CD4-positive, alpha-beta T cell (primary cell): ENCODE results near the gene LRRC34. TPM values are rescaled to one million over a fixed set of nuclear protein-coding genes. Genes with fewer than 3 reads are reported as not detected.

Source experiments
- ATAC-seq: fragments of 200-7000 bp; cut with Tn5 transposase; one replicate; pipeline ENCODE4 v1.10.0; 2022; ENCODE audit warnings: mild to moderate bottlenecking; ENCODE audit not compliant: poor library complexity
- CTCF ChIA-PET: fragments of 350-600 bp; sonication (Branson Sonifier 250); formaldehyde crosslinking; loops from one replicate; lab custom pipeline; 2021; ENCODE audit warnings: antibody characterized with exemption, inconsistent platforms; lab: Charles Lee
- POLR2A ChIA-PET: fragments of 350-600 bp; sonication (Branson Sonifier 250); formaldehyde crosslinking; loops from one replicate; lab custom pipeline; 2021; ENCODE audit warnings: antibody characterized with exemption, inconsistent platforms; lab: Charles Lee
- DNase-seq, 14 experiments: peaks; one replicate each; pipeline ENCODE4 v3.0.0-alpha.2; 2013 to 2020; ENCODE audit warnings: mixed read lengths in 2 of 14
- H3K27ac ChIP-seq, 2 donors: one replicate each; pipeline versions ENCODE4 v1.5.1 to v1.7.0; 2013; ENCODE audit warnings: low read length in 2 of 2, low read depth in 1 of 2, mild to moderate bottlenecking in 1 of 2
- H3K27me3 ChIP-seq, 2 experiments: 1 replicate in 1 of 2; 2 replicates in 1 of 2; pipeline versions ENCODE4 v1.6.1 to v1.7.0; 2013; ENCODE audit warnings: low read length in 2 of 2, control low read depth in 1 of 2, mild to moderate bottlenecking in 1 of 2, moderate library complexity in 1 of 2; ENCODE audit not compliant: insufficient read depth in 2 of 2, control insufficient read depth in 1 of 2
- H3K36me3 ChIP-seq: one replicate; pipeline ENCODE4 v1.6.1; 2013; ENCODE audit warnings: low read length, control low read depth; ENCODE audit not compliant: insufficient read depth
- H3K4me1 ChIP-seq: one replicate; pipeline ENCODE4 v1.6.1; 2013; ENCODE audit warnings: low read length, control low read depth; ENCODE audit not compliant: insufficient read depth
- H3K4me3 ChIP-seq: one replicate; pipeline ENCODE4 v1.5.1; 2013; ENCODE audit warnings: mild to moderate bottlenecking, low read length, moderate library complexity
- H3K9me3 ChIP-seq, 2 experiments: 1 replicate in 1 of 2; 2 replicates in 1 of 2; pipeline versions ENCODE4 v1.6.1 to v1.7.0; 2013; ENCODE audit warnings: low read length in 2 of 2, mild to moderate bottlenecking in 2 of 2, control low read depth in 1 of 2, moderate library complexity in 1 of 2; ENCODE audit not compliant: control insufficient read depth in 1 of 2, insufficient read depth in 1 of 2
- H3K27ac Mint-ChIP-seq: one replicate; pipeline ENCODE4 v1.8.0; 2020; ENCODE audit warnings: mixed read lengths
- H3K27me3 Mint-ChIP-seq: one replicate; pipeline ENCODE4 v1.8.0; 2021; ENCODE audit warnings: mixed read lengths
- H3K36me3 Mint-ChIP-seq: one replicate; pipeline ENCODE4 v1.8.0; 2021; ENCODE audit warnings: low read depth, mixed read lengths
- H3K4me1 Mint-ChIP-seq: one replicate; pipeline ENCODE4 v1.8.0; 2021; ENCODE audit warnings: low read depth, mixed read lengths
- H3K4me3 Mint-ChIP-seq: one replicate; pipeline ENCODE4 v1.8.0; 2020; ENCODE audit warnings: mild to moderate bottlenecking, mixed read lengths
- H3K9me3 Mint-ChIP-seq: one replicate; pipeline ENCODE4 v1.8.0; 2020; ENCODE audit warnings: mixed read lengths
- intact Hi-C, 2 experiments: fragments of 100-400 bp; cut with DNase I in 1 of 2; cut with micrococcal nuclease in 1 of 2; formaldehyde crosslinking; loops; one replicate each; pipeline versions ENCODE4 v1.15.1 to v1.9.0; 2023 to 2025; cut with DNase I, micrococcal nuclease
- total RNA-seq, 174 experiments: library from RNA in 2 of 174; stranded (reverse) in 2 of 174; gene quantifications; one replicate each; pipeline ENCODE4 v1.2.3 and lab custom pipeline; 2021 to 2026
- TF ChIP-seq, protein P1 (sequence below): fragments of 200-600 bp; IDR thresholded peaks from one replicate; pipeline ENCODE4 v1.8.0; 2022; ENCODE audit warnings: antibody characterized with exemption, mild to moderate bottlenecking

LRRC34 gene
- total RNA-seq, 2 experiments from 2014 or later: 0.22 to 0.52 TPM

GRCh38 chr3:169822091-169822490, 9.4 kb upstream of the LRRC34 start:
- Mint-ChIP-seq H3K4me1 (no peaks in the 10 kb centered on the region), H3K36me3 (no peaks in the 10 kb centered on the region), H3K27ac (no peak overlapping the region), H3K27me3 (peaks cover 38% of the 10 kb centered on the region), H3K9me3 (no peaks in the 10 kb centered on the region), H3K4me3 (no peak overlapping the region)
- Histone ChIP-seq H3K4me3 (no peak overlapping the region), H3K9me3 (no peaks in the 10 kb centered on the region), H3K36me3 (no peaks in the 10 kb centered on the region), H3K4me1 (no peaks in the 10 kb centered on the region), H3K27me3 (peaks cover 4% of the 10 kb centered on the region in 2 experiments), H3K27ac (no peak overlapping the region)
- intact Hi-C loops: no loop called here
- ATAC-seq: no peak
- TF ChIP-seq, protein P1, sequence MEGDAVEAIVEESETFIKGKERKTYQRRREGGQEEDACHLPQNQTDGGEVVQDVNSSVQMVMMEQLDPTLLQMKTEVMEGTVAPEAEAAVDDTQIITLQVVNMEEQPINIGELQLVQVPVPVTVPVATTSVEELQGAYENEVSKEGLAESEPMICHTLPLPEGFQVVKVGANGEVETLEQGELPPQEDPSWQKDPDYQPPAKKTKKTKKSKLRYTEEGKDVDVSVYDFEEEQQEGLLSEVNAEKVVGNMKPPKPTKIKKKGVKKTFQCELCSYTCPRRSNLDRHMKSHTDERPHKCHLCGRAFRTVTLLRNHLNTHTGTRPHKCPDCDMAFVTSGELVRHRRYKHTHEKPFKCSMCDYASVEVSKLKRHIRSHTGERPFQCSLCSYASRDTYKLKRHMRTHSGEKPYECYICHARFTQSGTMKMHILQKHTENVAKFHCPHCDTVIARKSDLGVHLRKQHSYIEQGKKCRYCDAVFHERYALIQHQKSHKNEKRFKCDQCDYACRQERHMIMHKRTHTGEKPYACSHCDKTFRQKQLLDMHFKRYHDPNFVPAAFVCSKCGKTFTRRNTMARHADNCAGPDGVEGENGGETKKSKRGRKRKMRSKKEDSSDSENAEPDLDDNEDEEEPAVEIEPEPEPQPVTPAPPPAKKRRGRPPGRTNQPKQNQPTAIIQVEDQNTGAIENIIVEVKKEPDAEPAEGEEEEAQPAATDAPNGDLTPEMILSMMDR: no peak
- ChIA-PET CTCF (no interaction called here), POLR2A (no interaction called here)
- no peak for DNase-seq

GRCh38 chr3:169818316-169818715, 5.6 kb upstream of the LRRC34 start:
- Mint-ChIP-seq H3K27me3 (peaks cover 31% of the 10 kb centered on the region), H3K4me1 (peaks cover 12% of the 10 kb centered on the region), H3K9me3 (peaks cover 5% of the 10 kb centered on the region), H3K4me3 (no peak overlapping the region), H3K36me3 (peaks cover 4% of the 10 kb centered on the region), H3K27ac (no peak overlapping the region)
- H3K36me3 ChIP-seq: no peaks in the 10 kb centered on the region
- ChIA-PET CTCF (no interaction called here), POLR2A (no interaction called here)
- TF ChIP-seq, protein P1: no peak
- no peak for DNase-seq
- peaks cover 0 to 13% of the 10 kb centered on the region in 2 experiments for H3K9me3 ChIP-seq
- peaks cover 11% of the 10 kb centered on the region for H3K4me1 ChIP-seq
- no peak for ATAC-seq
- H3K4me3 ChIP-seq: no peak overlapping the region
- intact Hi-C loops: no loop called here
- H3K27me3 ChIP-seq: peaks cover 4% of the 10 kb centered on the region in 2 experiments
- H3K27ac ChIP-seq: no peak overlapping the region

DNA sequence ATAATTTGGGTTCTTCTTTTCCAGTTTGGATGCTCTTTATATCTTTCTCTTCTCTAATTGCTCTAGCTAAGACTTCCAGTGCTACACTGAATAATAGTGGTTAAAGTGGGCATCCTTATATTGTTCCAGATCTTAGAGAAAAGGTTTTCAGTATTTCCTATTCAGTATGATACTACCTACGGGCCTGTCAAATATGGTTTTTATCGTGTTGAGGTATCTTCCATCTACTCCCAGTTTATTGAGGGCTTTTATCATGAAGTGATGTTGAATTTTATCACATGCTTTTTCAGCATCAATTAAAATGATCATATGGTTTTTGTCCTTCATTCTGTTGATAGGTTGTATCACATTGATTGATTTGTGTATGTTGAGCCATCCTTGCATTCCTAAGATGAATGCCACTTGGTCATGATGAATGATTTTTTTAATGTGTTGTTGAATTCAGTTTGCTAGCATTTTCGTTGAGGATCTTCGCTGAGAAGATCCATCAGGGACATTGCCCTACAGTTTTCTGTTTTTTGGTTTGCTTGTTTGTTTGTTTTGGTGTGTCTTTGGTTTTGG, 3.0 kb upstream of the LRRC34 start:
- Mint-ChIP-seq H3K27me3 (peaks cover 19% of the 10 kb centered on the region), H3K4me3 (no peak overlapping the region), H3K27ac (no peak overlapping the region), H3K4me1 (peaks cover 26% of the 10 kb centered on the region), H3K36me3 (peaks cover 7% of the 10 kb centered on the region), H3K9me3 (peaks cover 5% of the 10 kb centered on the region)
- no peak overlapping the region for H3K27ac ChIP-seq
- no peak for DNase-seq
- intact Hi-C loops: no loop called here
- no peaks in the 10 kb centered on the region for H3K36me3 ChIP-seq
- ChIA-PET POLR2A (interaction anchor here (2.1 kb wide), 1 partner anchor 43 kb away, joined by 7 read pairs; the partner anchor contains the start of gene MYNN), CTCF (interaction anchor here (0.7 kb wide), 1 partner anchor 210 kb away, joined by 3 read pairs; no protein-coding TSS in a partner anchor)
- peaks cover 0 to 13% of the 10 kb centered on the region in 2 experiments for H3K9me3 ChIP-seq
- TF ChIP-seq, protein P1: no peak
- H3K27me3 ChIP-seq: peaks cover 0 to 4% of the 10 kb centered on the region in 2 experiments
- H3K4me1 ChIP-seq: peaks cover 27% of the 10 kb centered on the region
- no peak overlapping the region for H3K4me3 ChIP-seq
- no peak for ATAC-seq
